Heart left ventricle (tissue), 13 donors: ENCODE measurements around the gene STK38L.

Experiments
- POLR2A ChIP-seq, 2 donors: fragments of 450-650 bp; IDR thresholded peaks; one replicate each; pipeline ENCODE4 v1.6.1; 2017; ENCODE audit warnings: antibody characterized with exemption in 2 of 2, mild to moderate bottlenecking in 2 of 2, moderate library complexity in 2 of 2
- TF ChIP-seq, protein P1 (sequence below), 12 donors: fragments of 200-600 bp; sonication (generic) in 4 of 12; IDR thresholded peaks; one replicate each; pipeline versions ENCODE4 v1.5.0 to v1.8.0; 2018 to 2022; ENCODE audit warnings: antibody characterized with exemption in 12 of 12, mild to moderate bottlenecking in 5 of 12
- donor health status: ischemic (EF 13 %, LVEDD 7.1; RV severe dilation, severe dysfunction).
- donor health status: DM: no; HTN: yes; CAD: no.
- donor health status: DM: no; HTN: no; CAD: no.
- donor health status: ischemic (EF 25% LVEDD 6.9; RV normal size, moderate dysfunction).
- donor health status: ischemic (EF 25% LVEDD 5.7; RV mildly dilated, moderate dysfunction).
- donor health status: ischemic (EF 35%, LVEDD 5.7; RV mildly dilated, moderate dysfunction).
- donor health status: nonischemic (EF 11% LVEDD 7.7; RV severe dilation, severe dysfunction).
- donor health status: DM: yes; HTN: yes; CAD: no.
- donor health status: PGD.
- donor health status: ischemic (EF 29% LVEDD 5.4; RV normal size, mild dysfunction).
- donor health status: nonischemic (EF 23%, LVEDD 6.1; RV moderate dilation, normal function).

DNA sequence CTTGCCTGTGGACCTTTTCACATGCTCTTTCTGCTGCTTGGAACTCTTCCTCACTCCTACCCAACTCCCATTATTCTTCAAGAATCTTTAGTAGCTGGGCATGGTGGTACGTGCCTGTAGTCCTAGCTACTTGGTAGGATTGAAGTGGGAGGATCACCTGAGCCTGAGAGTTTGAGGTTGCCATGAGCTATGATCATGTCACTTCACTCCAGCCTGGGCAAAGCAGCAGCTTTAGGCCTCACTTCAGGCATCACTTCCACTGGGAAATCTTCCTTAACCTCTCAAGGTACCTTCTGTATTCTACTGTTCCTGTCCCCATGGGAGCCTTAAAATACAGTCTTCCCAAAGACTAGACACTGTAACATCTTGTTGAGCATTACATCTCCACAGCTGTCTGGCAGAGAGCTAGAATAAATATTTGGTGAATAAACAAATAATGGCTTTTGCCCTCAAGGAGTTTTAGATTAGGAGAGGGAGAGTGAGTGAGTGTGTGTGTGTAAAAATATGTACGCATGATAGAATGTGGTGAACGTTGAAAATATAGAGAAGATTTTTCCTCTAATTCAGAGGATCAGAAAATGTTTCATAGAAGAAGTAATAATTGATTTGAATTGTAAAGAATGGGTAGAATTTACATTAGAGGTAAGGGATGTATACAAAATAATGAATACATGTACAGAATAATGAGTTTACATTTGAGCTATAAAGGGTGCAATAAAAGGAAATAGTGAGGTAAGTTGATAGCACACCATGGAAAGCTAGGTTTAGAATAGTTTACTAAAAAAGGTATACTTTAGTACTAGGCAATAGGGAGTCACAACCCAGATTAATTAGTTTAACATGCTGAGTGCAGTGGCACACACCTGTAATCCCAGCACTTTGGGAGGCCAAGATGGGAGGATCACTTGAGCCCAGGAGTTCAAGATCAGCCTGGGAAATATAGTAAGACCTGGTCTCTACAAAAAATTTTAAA is 59.3 kb downstream of the STK38L start:
- TF ChIP-seq, protein P1, sequence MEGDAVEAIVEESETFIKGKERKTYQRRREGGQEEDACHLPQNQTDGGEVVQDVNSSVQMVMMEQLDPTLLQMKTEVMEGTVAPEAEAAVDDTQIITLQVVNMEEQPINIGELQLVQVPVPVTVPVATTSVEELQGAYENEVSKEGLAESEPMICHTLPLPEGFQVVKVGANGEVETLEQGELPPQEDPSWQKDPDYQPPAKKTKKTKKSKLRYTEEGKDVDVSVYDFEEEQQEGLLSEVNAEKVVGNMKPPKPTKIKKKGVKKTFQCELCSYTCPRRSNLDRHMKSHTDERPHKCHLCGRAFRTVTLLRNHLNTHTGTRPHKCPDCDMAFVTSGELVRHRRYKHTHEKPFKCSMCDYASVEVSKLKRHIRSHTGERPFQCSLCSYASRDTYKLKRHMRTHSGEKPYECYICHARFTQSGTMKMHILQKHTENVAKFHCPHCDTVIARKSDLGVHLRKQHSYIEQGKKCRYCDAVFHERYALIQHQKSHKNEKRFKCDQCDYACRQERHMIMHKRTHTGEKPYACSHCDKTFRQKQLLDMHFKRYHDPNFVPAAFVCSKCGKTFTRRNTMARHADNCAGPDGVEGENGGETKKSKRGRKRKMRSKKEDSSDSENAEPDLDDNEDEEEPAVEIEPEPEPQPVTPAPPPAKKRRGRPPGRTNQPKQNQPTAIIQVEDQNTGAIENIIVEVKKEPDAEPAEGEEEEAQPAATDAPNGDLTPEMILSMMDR (IDR thresholded peaks at IDR 0.05), result no peak
- TF ChIP-seq POLR2A (IDR thresholded peaks at IDR 0.05), result no peak
